Neural cell (in vitro differentiated cells): ENCODE data around the gene UQCR11. TPM values are rescaled to one million over a fixed set of nuclear protein-coding genes. Genes with fewer than 3 reads are reported as not detected.

Source experiments
- H2AFZ ChIP-seq: fragments of 200-600, 300-800 bp; sonication (generic), shearing (Covaris generic); 2 replicates; pipeline ENCODE4 v1.6.0; 2014; ENCODE audit warnings: low read depth, mild to moderate bottlenecking, antibody characterized with exemption, low read length, moderate library complexity
- H3F3A ChIP-seq: fragments of 200-600 bp; shearing (Covaris generic); 2 replicates; pipeline ENCODE4 v1.6.1; 2016; ENCODE audit warnings: mild to moderate bottlenecking, moderate library complexity, mixed read lengths, antibody characterized with exemption, low read length; ENCODE audit not compliant: insufficient read depth, poor library complexity, severe bottlenecking
- H3K27ac ChIP-seq: fragments of 200-600, 300-800 bp; sonication (generic), shearing (Covaris generic); 2 replicates; pipeline ENCODE4 v1.5.1; 2014; ENCODE audit warnings: mild to moderate bottlenecking, low read length, moderate library complexity
- H3K27me3 ChIP-seq: fragments of 300-800, 200-600 bp; sonication (generic), shearing (Covaris generic); 2 replicates; pipeline ENCODE4 v1.6.0; 2014; ENCODE audit warnings: mild to moderate bottlenecking, low read depth, low read length, moderate library complexity; ENCODE audit not compliant: insufficient read depth
- H3K36me3 ChIP-seq: fragments of 300-800, 200-600 bp; sonication (generic), shearing (Covaris generic); 2 replicates; pipeline ENCODE4 v1.5.1; 2014; ENCODE audit warnings: mild to moderate bottlenecking, antibody characterized with exemption, low read length, moderate library complexity; ENCODE audit not compliant: insufficient read depth
- H3K4me2 ChIP-seq: fragments of 300-800, 200-600 bp; sonication (generic), shearing (Covaris generic); 2 replicates; pipeline ENCODE4 v1.6.0; 2014; ENCODE audit warnings: mild to moderate bottlenecking, low read length
- H3K4me3 ChIP-seq: fragments of 300-800, 200-600 bp; sonication (generic), shearing (Covaris generic); 2 replicates; pipeline ENCODE4 v1.5.1; 2014; ENCODE audit warnings: mild to moderate bottlenecking, low read length, moderate library complexity
- H3K79me2 ChIP-seq: fragments of 200-600 bp; shearing (Covaris generic); replicated peaks from 2 replicates; pipeline ENCODE4 v1.6.0; 2014; ENCODE audit warnings: mild to moderate bottlenecking, low read length, moderate library complexity; ENCODE audit not compliant: insufficient read depth
- H3K9ac ChIP-seq: fragments of 300-800, 200-600 bp; sonication (generic), shearing (Covaris generic); 2 replicates; pipeline ENCODE4 v1.6.1; 2016; ENCODE audit warnings: mild to moderate bottlenecking, low read length, mixed read lengths
- H3K9me2 ChIP-seq: fragments of 200-600 bp; shearing (Covaris generic); 2 replicates; pipeline ENCODE4 v1.6.1; 2016; ENCODE audit warnings: mild to moderate bottlenecking, low read length, mixed read lengths; ENCODE audit not compliant: insufficient read depth
- H3K9me3 ChIP-seq: fragments of 200-600, 300-800 bp; sonication (generic), shearing (Covaris generic); 2 replicates; pipeline ENCODE4 v1.6.1; 2016; ENCODE audit warnings: mild to moderate bottlenecking, mixed run types, low read length, moderate library complexity, mixed read lengths
- H4K20me1 ChIP-seq: fragments of 200-600 bp; shearing (Covaris generic); 2 replicates; pipeline ENCODE4 v1.6.1; 2016; ENCODE audit warnings: mild to moderate bottlenecking, mixed run types; ENCODE audit not compliant: insufficient read depth
- EP300 ChIP-seq: fragments of 450-650 bp; conservative IDR thresholded peaks from 2 replicates; pipeline ENCODE4 v1.6.1; 2014; ENCODE audit warnings: antibody characterized with exemption, mild to moderate bottlenecking, moderate library complexity; ENCODE audit not compliant: poor library complexity, severe bottlenecking
- EZH2 ChIP-seq: fragments of 200-600, 300-800 bp; shearing (Covaris generic), sonication (generic); IDR thresholded peaks from 2 replicates; pipeline ENCODE4 v1.6.1; 2014; ENCODE audit warnings: antibody characterized with exemption, low read length, borderline replicate concordance, mild to moderate bottlenecking; ENCODE audit not compliant: insufficient read depth, poor library complexity, severe bottlenecking
- MXI1 ChIP-seq: fragments of 450-650 bp; conservative IDR thresholded peaks from 2 replicates; pipeline ENCODE4 v1.6.1; 2014; ENCODE audit warnings: antibody characterized with exemption, mild to moderate bottlenecking; ENCODE audit not compliant: poor library complexity, severe bottlenecking
- POLR2AphosphoS5 ChIP-seq: IDR thresholded peaks from 2 replicates; pipeline ENCODE4 v1.6.1; 2012
- RAD21 ChIP-seq: fragments of 450-650 bp; conservative IDR thresholded peaks from 2 replicates; pipeline ENCODE4 v1.6.1; 2014; ENCODE audit warnings: antibody characterized with exemption, mild to moderate bottlenecking, moderate library complexity
- SMC3 ChIP-seq: fragments of 450-650 bp; conservative IDR thresholded peaks from 2 replicates; pipeline ENCODE4 v1.6.1; 2014; ENCODE audit warnings: antibody characterized with exemption, mild to moderate bottlenecking, moderate library complexity; ENCODE audit not compliant: poor library complexity
- TAF1 ChIP-seq: IDR thresholded peaks from 2 replicates; pipeline ENCODE4 v1.6.1; 2012; ENCODE audit warnings: low read depth
- polyA plus RNA-seq: library from polyadenylated mRNA; depleted of rRNA; stranded (reverse); fragments of >200 nt; gene quantifications from 2 replicates; pipeline ENCODE4 v1.2.3, GENCODE V29; 2014
- TF ChIP-seq, protein P1 (sequence below): IDR thresholded peaks from 2 replicates; pipeline ENCODE4 v1.6.1; 2012; ENCODE audit warnings: borderline replicate concordance
- TF ChIP-seq, protein P2 (sequence below): fragments of 450-650 bp; IDR thresholded peaks from 2 replicates; pipeline ENCODE4 v1.5.1; 2014; ENCODE audit warnings: antibody characterized with exemption, mild to moderate bottlenecking, moderate library complexity; ENCODE audit not compliant: poor library complexity, severe bottlenecking

The UQCR11 gene
- polyA plus RNA-seq, 1 donor from 2014 or later: 204 TPM

DNA sequence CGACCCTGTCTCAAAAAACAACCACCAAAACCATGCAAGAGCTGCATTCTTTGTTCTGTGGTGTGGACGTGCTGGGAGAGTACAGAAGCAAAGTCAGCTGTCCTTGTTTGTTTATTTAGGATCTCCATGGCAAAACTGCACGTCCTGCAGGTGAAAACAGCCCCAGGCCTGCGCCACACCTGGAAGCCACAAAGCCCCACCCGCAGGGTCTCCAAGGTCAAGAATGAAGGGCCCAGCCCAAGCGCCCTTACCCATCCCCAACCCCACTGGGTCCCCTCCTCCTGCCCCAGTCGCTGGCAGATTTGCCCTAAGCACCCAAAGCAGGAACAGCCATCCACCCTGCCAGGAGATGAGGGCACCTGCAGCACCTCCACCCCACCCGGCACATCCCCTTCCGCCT lies 23.1 kb downstream of the UQCR11 start:
- no peaks in the 10 kb centered on the region for H3K9me3 ChIP-seq
- H3K4me3 ChIP-seq: no peak overlapping the region
- no peak overlapping the region for H3K4me2 ChIP-seq
- TF ChIP-seq, protein P1, sequence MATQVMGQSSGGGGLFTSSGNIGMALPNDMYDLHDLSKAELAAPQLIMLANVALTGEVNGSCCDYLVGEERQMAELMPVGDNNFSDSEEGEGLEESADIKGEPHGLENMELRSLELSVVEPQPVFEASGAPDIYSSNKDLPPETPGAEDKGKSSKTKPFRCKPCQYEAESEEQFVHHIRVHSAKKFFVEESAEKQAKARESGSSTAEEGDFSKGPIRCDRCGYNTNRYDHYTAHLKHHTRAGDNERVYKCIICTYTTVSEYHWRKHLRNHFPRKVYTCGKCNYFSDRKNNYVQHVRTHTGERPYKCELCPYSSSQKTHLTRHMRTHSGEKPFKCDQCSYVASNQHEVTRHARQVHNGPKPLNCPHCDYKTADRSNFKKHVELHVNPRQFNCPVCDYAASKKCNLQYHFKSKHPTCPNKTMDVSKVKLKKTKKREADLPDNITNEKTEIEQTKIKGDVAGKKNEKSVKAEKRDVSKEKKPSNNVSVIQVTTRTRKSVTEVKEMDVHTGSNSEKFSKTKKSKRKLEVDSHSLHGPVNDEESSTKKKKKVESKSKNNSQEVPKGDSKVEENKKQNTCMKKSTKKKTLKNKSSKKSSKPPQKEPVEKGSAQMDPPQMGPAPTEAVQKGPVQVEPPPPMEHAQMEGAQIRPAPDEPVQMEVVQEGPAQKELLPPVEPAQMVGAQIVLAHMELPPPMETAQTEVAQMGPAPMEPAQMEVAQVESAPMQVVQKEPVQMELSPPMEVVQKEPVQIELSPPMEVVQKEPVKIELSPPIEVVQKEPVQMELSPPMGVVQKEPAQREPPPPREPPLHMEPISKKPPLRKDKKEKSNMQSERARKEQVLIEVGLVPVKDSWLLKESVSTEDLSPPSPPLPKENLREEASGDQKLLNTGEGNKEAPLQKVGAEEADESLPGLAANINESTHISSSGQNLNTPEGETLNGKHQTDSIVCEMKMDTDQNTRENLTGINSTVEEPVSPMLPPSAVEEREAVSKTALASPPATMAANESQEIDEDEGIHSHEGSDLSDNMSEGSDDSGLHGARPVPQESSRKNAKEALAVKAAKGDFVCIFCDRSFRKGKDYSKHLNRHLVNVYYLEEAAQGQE: no peak
- TF ChIP-seq EP300 (no peak), TAF1 (no peak), SMC3 (no peak), MXI1 (no peak), POLR2AphosphoS5 (no peak), RAD21 (no peak)
- TF ChIP-seq, protein P2, sequence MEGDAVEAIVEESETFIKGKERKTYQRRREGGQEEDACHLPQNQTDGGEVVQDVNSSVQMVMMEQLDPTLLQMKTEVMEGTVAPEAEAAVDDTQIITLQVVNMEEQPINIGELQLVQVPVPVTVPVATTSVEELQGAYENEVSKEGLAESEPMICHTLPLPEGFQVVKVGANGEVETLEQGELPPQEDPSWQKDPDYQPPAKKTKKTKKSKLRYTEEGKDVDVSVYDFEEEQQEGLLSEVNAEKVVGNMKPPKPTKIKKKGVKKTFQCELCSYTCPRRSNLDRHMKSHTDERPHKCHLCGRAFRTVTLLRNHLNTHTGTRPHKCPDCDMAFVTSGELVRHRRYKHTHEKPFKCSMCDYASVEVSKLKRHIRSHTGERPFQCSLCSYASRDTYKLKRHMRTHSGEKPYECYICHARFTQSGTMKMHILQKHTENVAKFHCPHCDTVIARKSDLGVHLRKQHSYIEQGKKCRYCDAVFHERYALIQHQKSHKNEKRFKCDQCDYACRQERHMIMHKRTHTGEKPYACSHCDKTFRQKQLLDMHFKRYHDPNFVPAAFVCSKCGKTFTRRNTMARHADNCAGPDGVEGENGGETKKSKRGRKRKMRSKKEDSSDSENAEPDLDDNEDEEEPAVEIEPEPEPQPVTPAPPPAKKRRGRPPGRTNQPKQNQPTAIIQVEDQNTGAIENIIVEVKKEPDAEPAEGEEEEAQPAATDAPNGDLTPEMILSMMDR: no peak
- peaks cover 7% of the 10 kb centered on the region for H3K36me3 ChIP-seq
- no peak overlapping the region for H3K27ac ChIP-seq
- H3K9ac ChIP-seq: no peak overlapping the region
- no peaks in the 10 kb centered on the region for H4K20me1 ChIP-seq
- H3F3A ChIP-seq: no peaks in the 10 kb centered on the region
- H2AFZ ChIP-seq: no peak overlapping the region
- H3K9me2 ChIP-seq: no peaks in the 10 kb centered on the region
- H3K79me2 ChIP-seq: peaks cover 12% of the 10 kb centered on the region
- no peaks in the 10 kb centered on the region for H3K27me3 ChIP-seq

DNA sequence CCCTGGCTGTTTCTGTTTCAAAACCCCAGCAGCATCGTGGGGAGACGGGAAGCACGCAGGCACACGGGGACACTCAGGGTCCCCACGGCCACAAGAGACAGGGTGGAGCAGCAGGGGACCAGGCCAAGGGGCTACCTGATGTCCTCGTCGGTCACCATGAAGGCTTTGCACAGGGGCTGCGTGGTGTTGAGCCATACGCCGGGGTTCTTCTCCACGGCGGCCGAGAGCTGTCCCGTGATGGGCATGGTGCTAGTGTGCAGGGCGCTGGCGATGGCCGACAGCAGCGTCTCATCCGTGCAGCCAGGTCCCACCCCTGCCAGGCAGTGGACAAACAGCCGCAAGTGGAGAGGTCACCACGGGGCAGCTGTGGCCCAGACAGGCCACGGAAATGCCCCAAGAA lies 24.3 kb downstream of the UQCR11 start:
- peaks cover 5% of the 10 kb centered on the region for H3K79me2 ChIP-seq
- no peak overlapping the region for H3K27ac ChIP-seq
- H3K4me3 ChIP-seq: no peak overlapping the region
- H3K4me2 ChIP-seq: no peak overlapping the region
- no peak overlapping the region for H2AFZ ChIP-seq
- H4K20me1 ChIP-seq: no peaks in the 10 kb centered on the region
- peaks cover 7% of the 10 kb centered on the region for H3K36me3 ChIP-seq
- H3K9me3 ChIP-seq: no peaks in the 10 kb centered on the region
- TF ChIP-seq, protein P2: no peak
- TF ChIP-seq POLR2AphosphoS5 (no peak), EZH2 (no peak), RAD21 (no peak), EP300 (no peak), SMC3 (no peak), TAF1 (no peak), MXI1 (no peak)
- TF ChIP-seq, protein P1: no peak
- no peak overlapping the region for H3K9ac ChIP-seq
- no peaks in the 10 kb centered on the region for H3K9me2 ChIP-seq
- no peaks in the 10 kb centered on the region for H3K27me3 ChIP-seq
- no peaks in the 10 kb centered on the region for H3F3A ChIP-seq
